ENCODE results near the gene COL26A1.
"Not testable (repeated sequence)": the region's sequence is repeated elsewhere in the genome, so short reads cannot be mapped to it uniquely, and the experiment has no call there.

COL26A1 gene

GRCh38 chr7:101362334-101363195, at the start of gene COL26A1:
TSS of gene COL26A1 (plus strand) at chr7:101362875. CDS start at chr7:101363033, 158 bp downstream.
- no peak for DNase-seq

DNA sequence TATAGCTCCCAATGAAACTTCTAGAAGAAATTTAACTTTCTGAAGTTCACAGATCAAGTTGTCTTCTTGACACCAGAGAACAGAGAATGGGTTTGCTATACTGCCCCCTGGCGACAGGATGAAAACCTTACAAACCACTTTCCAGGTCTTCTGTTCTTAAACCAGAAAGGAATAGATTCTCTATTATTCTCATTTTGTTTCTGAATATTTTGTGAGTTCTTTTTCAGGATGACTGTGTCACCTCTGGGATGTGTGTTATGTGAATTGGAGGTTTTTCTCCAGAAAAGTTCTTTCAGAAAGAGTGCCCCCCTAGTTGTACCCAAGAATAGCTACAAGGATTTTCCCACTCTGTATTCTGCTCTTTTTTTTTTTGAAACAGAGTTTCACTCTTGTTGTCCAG, 47.3 kb upstream of the COL26A1 start:
- DNase-seq = peak; percentile 18

- no peak for DNase-seq
Measured at GRCh38 chr7:101319401-101319800, 43.3 kb upstream of the COL26A1 start.

- DNase-seq = peak; percentile 87
Measured at GRCh38 chr7:101321491-101322401, 40.9 kb upstream of the COL26A1 start, which contains the start of gene IFT22. TSS of gene IFT22 (minus strand) at chr7:101321812. CDS start at chr7:101321709, 103 bp downstream.

DNA sequence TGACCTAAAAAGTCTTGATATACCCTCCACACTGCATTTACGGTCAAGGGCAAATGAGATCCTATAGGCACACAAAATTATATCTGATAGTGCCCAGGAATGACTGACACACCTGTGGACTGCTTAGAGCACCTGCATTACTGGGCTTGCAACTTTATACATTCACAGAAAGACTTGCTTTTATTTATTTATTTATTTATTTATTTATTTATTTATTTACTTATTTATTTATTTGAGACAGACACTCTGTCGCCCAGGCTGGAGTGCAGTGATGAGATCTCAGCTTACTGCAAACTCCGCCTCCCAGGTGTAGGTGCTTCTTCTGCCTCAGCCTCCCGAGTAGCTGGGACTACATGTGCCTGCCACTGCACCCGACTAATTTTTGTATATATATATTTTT, 34.5 kb upstream of the COL26A1 start:
- DNase-seq = no peak

GRCh38 chr7:101330011-101330484, 32.6 kb upstream of the COL26A1 start:
- no peak for DNase-seq

GRCh38 chr7:101332026-101332425, 30.6 kb upstream of the COL26A1 start:
- no peak for DNase-seq

DNA sequence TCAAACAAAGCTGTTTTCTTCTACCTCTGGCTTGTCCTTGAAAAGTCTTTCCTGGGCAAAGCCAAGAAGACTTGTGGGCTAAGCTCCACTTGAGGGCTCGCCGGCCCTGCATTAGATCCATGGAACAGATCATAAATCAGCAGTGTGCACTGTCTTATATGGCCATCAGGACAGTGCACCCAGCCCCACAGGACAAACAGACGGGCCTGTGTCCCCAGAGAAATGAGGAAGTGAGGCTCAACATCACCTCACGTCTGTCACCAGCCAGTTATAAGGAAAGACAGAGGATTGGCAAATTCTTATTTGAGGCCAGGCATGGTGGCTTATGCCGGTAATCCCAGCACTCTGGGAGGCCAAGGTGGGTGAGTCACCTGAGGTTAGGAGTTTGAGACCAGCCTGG, 28.8 kb upstream of the COL26A1 start:
- DNase-seq = peak; percentile 2

DNA sequence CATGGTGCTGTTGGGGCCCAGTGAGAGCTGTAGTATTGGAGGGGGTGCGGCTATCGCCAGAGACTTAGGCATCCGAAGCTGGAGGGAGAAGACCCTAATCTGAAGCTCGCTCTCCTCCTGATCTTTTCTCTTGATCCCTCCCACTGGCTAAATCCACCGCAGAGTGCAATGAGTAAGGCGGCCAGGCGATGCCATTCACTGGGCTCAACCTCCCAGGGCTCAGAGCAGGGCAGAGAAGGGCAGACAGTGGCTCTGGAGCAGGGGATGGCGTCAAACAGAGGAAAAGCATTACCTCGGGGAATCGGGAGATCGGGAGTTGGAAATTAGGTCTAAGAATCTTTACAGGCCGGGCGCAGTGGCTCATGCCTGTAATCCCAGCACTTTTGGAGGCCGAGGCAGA, 22.3 kb upstream of the COL26A1 start:
- no peak for DNase-seq

DNA sequence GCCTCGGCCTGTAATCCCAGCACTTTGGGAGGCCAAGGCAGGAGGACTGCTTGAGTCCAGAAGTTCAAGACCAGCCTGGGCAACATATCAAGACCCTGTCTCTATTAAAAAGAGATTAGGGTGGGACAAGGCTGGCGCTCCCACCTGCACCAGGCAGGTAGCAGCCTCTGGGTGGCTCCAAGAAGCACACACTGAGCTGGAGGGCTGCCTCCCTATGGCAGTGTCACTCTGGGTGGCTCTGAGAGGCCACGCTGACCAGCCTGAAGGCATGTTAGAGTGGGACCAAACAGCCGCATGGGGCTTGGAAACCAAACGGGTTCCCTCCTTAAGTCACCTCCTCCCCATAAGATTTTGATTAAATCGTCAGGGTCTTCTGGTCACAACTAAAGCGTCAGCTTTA, 19.8 kb upstream of the COL26A1 start:
- no peak for DNase-seq

DNA sequence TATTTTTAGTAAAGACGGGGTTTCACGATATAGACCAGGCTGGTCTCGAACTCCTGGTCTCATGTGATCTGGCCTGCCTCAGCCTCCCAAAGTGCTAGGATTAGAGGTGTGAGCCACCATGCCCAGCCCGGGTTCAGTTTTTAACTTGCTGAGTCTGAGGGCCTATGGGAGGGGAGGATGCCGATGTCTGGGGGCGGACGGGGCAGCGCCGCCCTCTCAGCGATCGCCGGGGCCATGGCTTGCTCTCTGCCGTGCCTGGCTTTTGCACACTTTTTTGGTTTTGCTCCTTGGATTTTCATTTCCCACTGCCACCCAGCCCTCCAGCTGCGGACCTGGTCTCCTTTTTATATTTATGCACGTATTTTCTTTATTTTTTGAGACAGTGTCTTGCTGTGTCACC, 15.2 kb upstream of the COL26A1 start:
- no peak for DNase-seq

- DNase-seq = not testable (repeated sequence)
Measured at GRCh38 chr7:101348456-101349067, 14.1 kb upstream of the COL26A1 start.

- not testable (repeated sequence) for DNase-seq
Measured at GRCh38 chr7:101349300-101349699, 13.4 kb upstream of the COL26A1 start.

GRCh38 chr7:101352920-101353308, 9.8 kb upstream of the COL26A1 start:
- no peak for DNase-seq

DNA sequence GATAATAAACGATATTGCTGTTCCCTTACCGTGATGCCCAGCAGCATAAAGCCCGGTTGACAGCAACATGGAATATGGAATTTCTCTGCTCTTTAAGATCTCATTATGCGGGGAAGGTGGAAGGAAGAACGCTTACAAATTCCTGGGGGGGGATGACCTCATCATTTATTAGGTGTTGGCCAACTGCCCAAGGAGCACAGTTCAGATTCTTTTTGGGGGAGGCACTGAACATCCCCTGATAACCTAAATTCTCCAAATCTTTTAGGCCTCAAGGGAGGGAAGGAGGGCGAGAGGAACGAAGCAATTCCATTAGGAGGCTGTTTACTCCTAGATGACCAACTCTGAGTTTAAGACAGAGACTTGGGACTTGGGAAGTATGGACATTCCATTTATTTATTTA, 5.2 kb upstream of the COL26A1 start:
- no peak for DNase-seq

- no peak for DNase-seq
Measured at GRCh38 chr7:101363196-101363733, 590 bp downstream of the COL26A1 start.

DNA sequence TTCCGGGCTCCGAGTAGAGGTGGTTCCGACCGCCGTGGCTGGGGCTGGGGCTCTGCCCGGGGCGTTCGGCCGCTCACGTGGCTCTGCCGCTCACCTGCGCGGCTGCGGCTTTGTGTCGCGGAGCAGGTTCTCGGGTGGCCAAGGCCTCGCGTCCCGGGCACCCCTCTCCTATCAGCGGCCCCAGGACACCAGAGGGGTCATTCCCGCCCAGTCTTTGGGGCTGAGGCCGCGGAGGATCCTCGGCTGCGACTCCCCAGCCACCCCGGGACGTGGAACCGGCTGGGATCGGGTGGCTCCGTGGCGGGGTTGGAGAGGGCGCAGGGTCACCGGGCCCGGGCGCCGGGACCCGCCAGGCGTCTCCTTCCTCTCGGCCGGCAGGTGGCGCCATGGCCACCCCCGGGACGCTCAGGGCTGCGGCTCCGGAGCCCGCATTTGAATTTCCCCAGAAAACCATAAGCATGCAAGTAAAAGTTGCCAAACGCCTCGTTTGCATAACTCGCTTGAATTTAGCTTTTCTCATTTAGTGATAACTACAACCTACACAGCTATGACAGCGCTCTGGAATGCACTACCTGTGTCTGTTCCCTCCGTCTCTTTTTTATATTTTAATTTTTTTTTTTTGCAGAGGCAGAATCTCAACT, 1.2 kb downstream of the COL26A1 start:
- DNase-seq = peak; percentile 26

DNA sequence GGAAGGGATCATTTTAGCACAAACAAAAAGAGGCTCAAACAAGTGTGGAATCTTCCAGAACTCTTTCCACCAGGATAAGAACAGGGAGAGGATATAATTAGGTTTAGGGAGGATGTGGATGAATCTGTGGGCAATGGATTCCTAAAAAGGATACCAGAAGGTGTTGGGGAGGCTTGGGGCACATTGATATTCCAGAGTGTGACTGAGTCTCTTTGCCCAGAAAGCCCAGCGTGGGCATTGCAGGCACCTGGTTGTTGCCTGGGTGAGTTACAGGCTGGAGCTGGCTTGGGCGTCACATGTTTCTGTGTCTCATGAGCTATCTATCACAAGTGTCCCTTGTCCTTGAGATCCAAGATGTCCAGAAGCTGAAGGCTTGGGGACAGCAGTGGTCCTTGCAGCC, 3.3 kb downstream of the COL26A1 start:
- DNase-seq = no peak

DNA sequence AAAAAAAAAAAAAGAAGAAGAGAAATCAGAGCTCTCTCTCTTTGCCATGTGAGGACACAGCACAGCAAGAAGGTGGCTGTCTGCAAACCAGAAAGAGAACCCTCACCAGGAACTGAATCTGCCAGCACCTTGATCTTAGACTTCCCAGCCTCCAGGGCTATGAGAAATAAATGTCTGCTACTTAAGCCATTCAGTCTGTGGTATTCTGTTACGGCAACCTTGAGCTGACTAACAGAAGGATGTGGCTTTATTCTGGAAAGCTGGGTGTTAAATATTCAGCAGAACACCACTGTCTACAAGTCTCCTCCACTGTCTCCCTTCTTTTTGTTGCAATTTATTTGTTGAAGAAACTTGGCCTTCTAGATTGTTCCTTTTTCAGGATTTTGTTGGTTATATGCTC, 5.0 kb downstream of the COL26A1 start:
- no peak for DNase-seq

- DNase-seq = no peak
Measured at GRCh38 chr7:101368422-101369165, 5.9 kb downstream of the COL26A1 start.

DNA sequence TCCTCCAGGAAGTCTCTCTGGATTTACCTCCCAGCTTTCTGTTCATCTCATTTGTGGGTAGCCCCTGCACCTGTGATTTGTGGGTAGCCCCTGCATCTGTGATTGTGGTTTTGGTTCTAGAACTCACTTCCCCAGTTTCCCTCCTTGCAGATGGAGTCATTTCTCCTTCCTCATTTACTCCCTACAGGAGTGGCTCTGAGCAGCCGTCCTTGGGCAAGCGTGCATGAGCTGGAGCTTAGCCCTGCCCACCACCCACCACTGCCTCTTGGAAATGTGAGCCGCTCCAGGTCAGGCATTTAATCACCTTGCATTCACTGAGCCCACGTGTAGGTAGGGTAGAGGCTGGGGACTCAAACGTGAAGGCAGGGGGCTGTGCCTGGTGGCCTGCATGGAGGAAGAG, 8.2 kb downstream of the COL26A1 start:
- DNase-seq = peak; percentile 4

Data from GDM1 (cell line).